T-helper 17 cell (primary cell): Measurements from ENCODE around the gene DCAF11. TPM values are rescaled to one million over a fixed set of nuclear protein-coding genes. Genes with fewer than 3 reads are reported as not detected.
A peak's percentile ranks its signal among the peaks of the same experiment; 100 is the strongest.

ENCODE experiments used
- ATAC-seq: fragments of 150-1000 bp; cut with Tn5 transposase; 2 replicates; pipeline ENCODE4 v1.10.0; 2021; ENCODE audit warnings: mild to moderate bottlenecking, moderate library complexity
- DNase-seq, 3 donors: peaks; one replicate each; pipeline versions ENCODE4 v3.0.0 to v3.0.0-alpha.2; 2020 to 2021
- H3K9me3 ChIP-seq: one replicate; pipeline ENCODE4 v1.7.0; 2013; ENCODE audit warnings: low read length, mild to moderate bottlenecking; ENCODE audit not compliant: control insufficient read depth, poor library complexity, severe bottlenecking
- H3K27ac Mint-ChIP-seq: one replicate; pipeline ENCODE4 v1.8.0; 2022; ENCODE audit warnings: mild to moderate bottlenecking, moderate library complexity, mixed read lengths
- H3K27me3 Mint-ChIP-seq: one replicate; pipeline ENCODE4 v1.8.0; 2022; ENCODE audit warnings: mixed read lengths
- H3K36me3 Mint-ChIP-seq: one replicate; pipeline ENCODE4 v1.8.0; 2022; ENCODE audit warnings: low read depth, mixed read lengths
- H3K4me1 Mint-ChIP-seq: one replicate; pipeline ENCODE4 v1.8.0; 2022; ENCODE audit warnings: mild to moderate bottlenecking, mixed read lengths
- H3K4me3 Mint-ChIP-seq: one replicate; pipeline ENCODE4 v1.8.0; 2022; ENCODE audit warnings: mild to moderate bottlenecking, moderate library complexity, mixed read lengths
- total RNA-seq, 4 donors: library from RNA in 2 of 4; stranded (reverse) in 2 of 4; gene quantifications; one replicate each; pipeline ENCODE4 v1.2.3 and lab custom pipeline; 2022 to 2026

DCAF11 gene
- total RNA-seq, 2 donors from 2014 or later = 75.5 to 86.1 TPM

DNA sequence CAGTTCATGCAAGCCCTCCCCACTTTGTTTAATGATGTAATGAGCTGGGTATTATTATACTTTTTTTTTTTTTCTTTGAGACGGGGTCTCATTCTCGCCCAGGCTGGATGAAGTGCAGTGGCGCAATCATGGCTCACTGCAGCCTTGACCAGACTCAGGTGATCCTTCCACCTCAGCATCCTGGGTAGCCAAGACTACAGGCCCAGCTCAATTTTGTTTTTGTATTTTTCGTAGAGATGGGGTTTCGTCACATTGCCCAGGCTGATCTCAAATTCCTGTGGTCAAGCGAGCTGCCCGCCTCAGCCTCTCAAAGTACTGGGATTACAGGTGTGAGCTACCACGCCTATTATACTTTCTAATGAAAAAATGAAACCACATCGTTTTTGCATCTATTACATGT is 4.5 kb upstream of the DCAF11 start:
- H3K4me1 Mint-ChIP-seq = peaks cover 8% of the 10 kb centered on the region
- H3K36me3 Mint-ChIP-seq = no peaks in the 10 kb centered on the region
- DNase-seq (no peak), ATAC-seq (no peak)
- no peaks in the 10 kb centered on the region for H3K27me3 Mint-ChIP-seq
- no peak overlapping the region for H3K4me3 Mint-ChIP-seq
- no peaks in the 10 kb centered on the region for H3K9me3 ChIP-seq
- peak overlapping the region; percentile 29 for H3K27ac Mint-ChIP-seq

DNA sequence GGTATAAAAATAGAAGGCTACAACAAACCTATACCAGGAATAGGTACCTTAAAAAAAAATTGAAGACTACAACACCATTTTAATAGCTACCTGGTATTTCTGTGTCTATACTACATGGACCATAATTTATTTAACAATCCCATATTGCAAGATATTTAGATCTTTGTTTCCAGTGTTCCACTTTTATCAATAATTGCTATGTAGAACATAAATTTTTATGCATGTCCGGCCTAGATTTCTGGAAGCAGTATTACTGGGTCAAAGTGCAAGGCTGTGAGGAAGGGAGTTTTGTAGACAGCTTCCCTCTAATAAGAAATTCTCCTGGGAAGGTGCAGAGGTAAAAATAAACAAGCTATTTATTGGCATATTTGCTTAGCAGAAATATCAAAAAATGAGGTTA is 4.1 kb upstream of the DCAF11 start:
- ATAC-seq (no peak), DNase-seq (no peak)
- Mint-ChIP-seq H3K4me1 (peaks cover 13% of the 10 kb centered on the region), H3K4me3 (no peak overlapping the region), H3K27ac (peak overlapping the region; percentile 29), H3K36me3 (no peaks in the 10 kb centered on the region), H3K27me3 (no peaks in the 10 kb centered on the region)
- H3K9me3 ChIP-seq = no peaks in the 10 kb centered on the region

DNA sequence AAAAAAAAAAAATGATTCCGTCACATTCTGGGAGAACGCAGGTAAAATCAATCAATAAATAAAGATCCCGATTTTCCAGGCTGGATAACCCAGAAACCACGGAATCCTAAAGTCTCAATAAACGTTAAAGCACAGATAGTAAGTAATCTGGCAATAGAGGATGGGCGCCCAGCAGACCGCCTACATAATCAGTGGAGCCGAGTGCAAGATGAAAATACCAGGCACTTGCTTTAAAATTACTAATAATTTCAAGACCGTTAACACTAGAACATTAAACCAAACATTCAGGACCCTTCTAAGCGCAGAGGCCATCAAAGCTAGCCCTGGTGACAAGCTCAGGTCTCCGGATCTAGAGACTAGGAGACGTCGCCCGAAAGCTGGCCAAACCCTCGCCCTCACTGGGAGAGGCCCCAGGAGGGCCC is 1.2 kb upstream of the DCAF11 start:
- Mint-ChIP-seq H3K27ac (peak overlapping the region; percentile 99), H3K4me1 (peaks cover 31% of the 10 kb centered on the region), H3K27me3 (no peaks in the 10 kb centered on the region), H3K36me3 (no peaks in the 10 kb centered on the region), H3K4me3 (peak overlapping the region; percentile 99)
- no peak for ATAC-seq
- no peak for DNase-seq
- no peaks in the 10 kb centered on the region for H3K9me3 ChIP-seq

DNA sequence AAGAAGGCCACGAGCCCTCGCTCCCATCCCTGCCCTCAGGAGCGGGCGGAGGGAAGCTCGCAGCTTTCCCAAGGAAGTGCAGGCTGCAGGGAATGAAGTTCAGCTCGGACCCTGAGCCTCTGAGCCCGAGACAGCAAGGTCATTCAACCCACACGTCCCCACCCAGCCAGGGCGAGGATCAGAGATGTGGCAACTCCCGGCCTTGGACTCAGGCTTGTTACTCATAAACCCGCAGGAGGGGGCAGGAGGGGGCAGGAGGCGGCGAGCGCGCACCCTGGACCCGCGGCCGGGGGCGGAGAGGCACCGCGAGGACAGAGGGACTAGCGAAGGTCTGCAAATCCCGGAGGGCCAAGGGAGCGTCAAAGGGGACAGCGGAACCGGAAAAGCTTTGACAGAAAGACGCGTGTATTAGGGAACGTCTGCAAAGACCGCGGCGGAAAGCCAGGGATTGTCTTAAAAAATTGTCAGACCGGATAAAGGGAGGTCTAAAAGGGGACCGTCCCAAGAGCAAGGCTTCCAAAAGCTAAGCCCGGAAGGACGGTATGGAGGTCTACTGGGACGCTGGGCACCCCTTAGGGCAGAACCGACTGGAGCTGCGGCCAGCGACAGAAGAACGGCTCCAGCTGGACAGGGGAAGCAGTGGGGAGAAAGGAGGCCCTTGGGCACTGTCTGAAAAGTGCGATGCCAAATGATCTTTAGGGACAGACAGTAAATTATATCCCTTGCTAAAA is 611 bp upstream of the DCAF11 start:
- H3K4me1 Mint-ChIP-seq = peaks cover 29% of the 10 kb centered on the region
- DNase-seq (peak; percentile 54 to 68 (median 55)), ATAC-seq (peak; percentile 36)
- H3K27me3 Mint-ChIP-seq = no peaks in the 10 kb centered on the region
- no peaks in the 10 kb centered on the region for H3K9me3 ChIP-seq
- peaks cover 3% of the 10 kb centered on the region for H3K36me3 Mint-ChIP-seq
- peak overlapping the region; percentile 99 for H3K4me3 Mint-ChIP-seq
- peak overlapping the region; percentile 99 for H3K27ac Mint-ChIP-seq

DNA sequence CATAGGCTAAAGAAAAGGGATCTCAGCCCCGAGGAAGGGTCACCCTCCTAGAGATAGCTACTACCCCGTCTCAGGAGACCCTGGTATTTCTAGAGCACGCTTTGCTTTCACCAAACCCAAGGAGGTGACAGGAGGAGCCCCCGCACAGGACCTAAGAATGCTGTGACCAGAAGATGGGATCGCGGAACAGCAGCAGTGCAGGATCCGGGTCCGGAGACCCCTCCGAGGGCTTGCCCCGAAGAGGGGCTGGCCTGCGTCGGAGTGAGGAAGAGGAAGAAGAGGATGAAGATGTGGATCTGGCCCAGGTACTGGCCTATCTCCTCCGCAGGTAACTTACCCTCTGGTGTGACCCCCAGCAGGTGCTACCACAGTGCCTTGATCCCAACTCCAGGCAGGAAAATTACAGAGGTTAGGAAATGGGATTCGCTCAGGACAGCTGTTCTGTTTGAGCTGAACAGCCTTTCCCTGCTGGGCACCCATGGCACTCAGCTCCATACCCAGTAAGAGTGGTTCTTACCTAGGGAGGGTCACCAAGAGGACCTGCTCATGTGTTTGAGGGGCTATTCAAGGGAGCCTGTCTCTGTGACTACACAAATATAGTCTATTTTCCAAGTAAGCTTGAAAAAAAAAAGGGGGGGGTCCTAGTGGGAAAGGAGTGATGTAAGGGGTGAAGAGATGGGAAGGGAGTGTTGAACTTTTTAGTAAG is 998 bp downstream of the DCAF11 start:
- peak overlapping the region; percentile 99 for H3K27ac Mint-ChIP-seq
- H3K36me3 Mint-ChIP-seq = peaks cover 3% of the 10 kb centered on the region

DNA sequence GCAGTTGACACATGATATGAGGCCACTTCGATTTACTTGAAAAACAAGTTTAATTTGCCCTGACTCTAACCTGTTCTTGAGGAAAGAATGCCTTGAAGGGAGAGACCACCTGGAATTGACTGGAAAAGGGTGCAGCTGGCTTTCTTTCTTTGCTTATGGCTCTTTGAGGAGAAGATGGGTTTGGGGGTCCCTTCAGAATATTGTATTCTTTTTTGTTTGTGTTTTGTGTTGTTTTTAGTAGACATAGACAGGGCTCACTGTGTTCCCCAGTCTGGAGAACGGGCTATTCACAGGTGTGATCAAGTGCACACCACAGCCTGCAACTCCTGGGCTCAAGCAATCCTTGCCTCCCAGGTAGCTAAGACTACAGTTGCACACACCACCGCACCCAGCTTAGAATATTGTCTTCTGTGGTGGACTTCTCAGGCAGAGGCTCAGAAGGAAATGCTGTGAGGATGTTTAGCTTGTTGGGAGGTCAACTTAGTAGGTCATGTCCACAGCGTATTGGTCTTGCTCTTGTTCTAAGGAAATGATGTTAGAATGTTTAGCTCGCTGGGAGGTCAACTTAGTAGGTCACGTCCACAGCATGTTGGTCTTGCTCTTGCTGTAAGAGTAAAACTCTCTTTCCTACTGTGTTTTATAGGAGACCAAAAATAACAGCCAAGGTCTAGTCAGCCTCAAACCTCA is 1.7 kb downstream of the DCAF11 start:
- peak overlapping the region; percentile 99 for H3K27ac Mint-ChIP-seq
- peaks cover 28% of the 10 kb centered on the region for H3K4me1 Mint-ChIP-seq
- no peaks in the 10 kb centered on the region for H3K27me3 Mint-ChIP-seq
- no peaks in the 10 kb centered on the region for H3K9me3 ChIP-seq
- ATAC-seq (no peak), DNase-seq (no peak)
- peaks cover 3% of the 10 kb centered on the region for H3K36me3 Mint-ChIP-seq
- peak overlapping the region; percentile 99 for H3K4me3 Mint-ChIP-seq

More for the DNA sequence above, 998 bp downstream of the DCAF11 start:
- ATAC-seq (no peak), DNase-seq (no peak)
- H3K9me3 ChIP-seq = no peaks in the 10 kb centered on the region
- peaks cover 28% of the 10 kb centered on the region for H3K4me1 Mint-ChIP-seq
- peak overlapping the region; percentile 99 for H3K4me3 Mint-ChIP-seq
- H3K27me3 Mint-ChIP-seq = no peaks in the 10 kb centered on the region

- no peak for DNase-seq
- Mint-ChIP-seq H3K4me1 (peaks cover 28% of the 10 kb centered on the region), H3K27me3 (no peaks in the 10 kb centered on the region), H3K4me3 (no peak overlapping the region), H3K36me3 (peaks cover 3% of the 10 kb centered on the region), H3K27ac (no peak overlapping the region)
- no peak for ATAC-seq
- no peaks in the 10 kb centered on the region for H3K9me3 ChIP-seq
Observed at GRCh38 chr14:24117179-24117578, 2.6 kb downstream of the DCAF11 start.

DNA sequence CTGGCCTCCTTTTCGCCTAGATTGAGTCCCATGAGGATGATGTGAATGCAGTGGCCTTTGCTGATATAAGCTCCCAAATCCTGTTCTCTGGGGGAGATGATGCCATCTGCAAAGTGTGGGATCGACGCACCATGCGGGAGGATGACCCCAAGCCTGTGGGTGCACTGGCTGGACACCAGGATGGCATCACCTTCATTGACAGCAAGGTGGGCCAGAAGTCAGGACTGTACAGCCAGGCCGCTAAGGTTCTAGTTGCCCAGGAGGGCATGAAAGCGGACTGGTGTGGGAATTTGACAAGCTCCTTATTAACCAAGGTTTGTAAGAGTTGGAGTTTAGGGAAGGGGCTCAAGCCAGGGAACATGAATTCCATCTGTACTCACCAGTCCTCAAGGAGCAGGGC is 5.1 kb downstream of the DCAF11 start:
- ATAC-seq (no peak), DNase-seq (no peak)
- peaks cover 3% of the 10 kb centered on the region for H3K36me3 Mint-ChIP-seq
- H3K27ac Mint-ChIP-seq = no peak overlapping the region
- H3K4me1 Mint-ChIP-seq = peaks cover 30% of the 10 kb centered on the region
- no peaks in the 10 kb centered on the region for H3K27me3 Mint-ChIP-seq
- H3K9me3 ChIP-seq = no peaks in the 10 kb centered on the region
- no peak overlapping the region for H3K4me3 Mint-ChIP-seq

GRCh38 chr14:24121210-24121609 is 6.6 kb downstream of the DCAF11 start:
- Mint-ChIP-seq H3K4me1 (peaks cover 19% of the 10 kb centered on the region), H3K27me3 (no peaks in the 10 kb centered on the region), H3K36me3 (peaks cover 3% of the 10 kb centered on the region), H3K27ac (no peak overlapping the region), H3K4me3 (no peak overlapping the region)
- ATAC-seq (no peak), DNase-seq (no peak)
- no peaks in the 10 kb centered on the region for H3K9me3 ChIP-seq

- Mint-ChIP-seq H3K4me1 (peaks cover 9% of the 10 kb centered on the region), H3K36me3 (peaks cover 3% of the 10 kb centered on the region), H3K4me3 (no peak overlapping the region), H3K27ac (no peak overlapping the region), H3K27me3 (no peaks in the 10 kb centered on the region)
- ATAC-seq (no peak), DNase-seq (no peak)
- H3K9me3 ChIP-seq = no peaks in the 10 kb centered on the region
Observed at GRCh38 chr14:24122416-24122815, 7.8 kb downstream of the DCAF11 start.

- no peaks in the 10 kb centered on the region for H3K9me3 ChIP-seq
- ATAC-seq (no peak), DNase-seq (no peak)
- no peaks in the 10 kb centered on the region for H3K27me3 Mint-ChIP-seq
- H3K36me3 Mint-ChIP-seq = peaks cover 3% of the 10 kb centered on the region
- H3K4me3 Mint-ChIP-seq = no peak overlapping the region
- H3K4me1 Mint-ChIP-seq = peaks cover 7% of the 10 kb centered on the region
- H3K27ac Mint-ChIP-seq = no peak overlapping the region
Observed at GRCh38 chr14:24122898-24123297, 8.3 kb downstream of the DCAF11 start.

GRCh38 chr14:24123424-24124417 is 9.1 kb downstream of the DCAF11 start:
- no peak overlapping the region for H3K4me3 Mint-ChIP-seq
- H3K9me3 ChIP-seq = no peaks in the 10 kb centered on the region
- no peaks in the 10 kb centered on the region for H3K36me3 Mint-ChIP-seq
- H3K27me3 Mint-ChIP-seq = no peaks in the 10 kb centered on the region
- H3K27ac Mint-ChIP-seq = peak overlapping the region; percentile 60
- ATAC-seq (peak; percentile 40), DNase-seq (no peak)
- H3K4me1 Mint-ChIP-seq = peaks cover 4% of the 10 kb centered on the region
